BLaER1 treated with 17β-estradiol and CSF1 and Interleukin-3, amounts not matched to agents 10 nM and 100 nM (cell line): ENCODE results near the gene DTX1.

Experiments used
- H3K27ac ChIP-seq, 11 experiments: shearing (Covaris generic); formaldehyde crosslinking; 2 replicates each; pipeline ENCODE4 v1.8.1; 2022
- H3K27me3 ChIP-seq, 11 experiments: shearing (Covaris generic); formaldehyde crosslinking; 2 replicates each; pipeline ENCODE4 v1.8.1; 2022
- H3K36me3 ChIP-seq, 11 experiments: shearing (Covaris generic); formaldehyde crosslinking; 2 replicates each; pipeline ENCODE4 v1.8.1; 2022
- H3K4me1 ChIP-seq, 10 experiments: shearing (Covaris generic); formaldehyde crosslinking; 2 replicates each; pipeline ENCODE4 v1.8.1; 2022
- H3K4me2 ChIP-seq, 11 experiments: shearing (Covaris generic); formaldehyde crosslinking; 2 replicates each; pipeline ENCODE4 v1.8.1; 2022
- H3K4me3 ChIP-seq, 10 experiments: shearing (Covaris generic); formaldehyde crosslinking; 2 replicates each; pipeline ENCODE4 v1.8.1; 2022
- H3K9ac ChIP-seq, 11 experiments: shearing (Covaris generic); formaldehyde crosslinking; 2 replicates each; pipeline ENCODE4 v1.8.1; 2022
- H3K9me3 ChIP-seq, 11 experiments: shearing (Covaris generic); formaldehyde crosslinking; replicated peaks in 1 of 11; 2 replicates each; pipeline ENCODE4 v1.8.1; 2022
- H4K20me1 ChIP-seq, 11 experiments: shearing (Covaris generic); formaldehyde crosslinking; 2 replicates each; pipeline ENCODE4 v1.8.1; 2022
- Cebpa-rat ChIP-seq, 11 experiments: shearing (Covaris generic); IDR thresholded peaks; 2 replicates each; pipeline ENCODE4 v1.8.1; 2022

Gene DTX1

DNA sequence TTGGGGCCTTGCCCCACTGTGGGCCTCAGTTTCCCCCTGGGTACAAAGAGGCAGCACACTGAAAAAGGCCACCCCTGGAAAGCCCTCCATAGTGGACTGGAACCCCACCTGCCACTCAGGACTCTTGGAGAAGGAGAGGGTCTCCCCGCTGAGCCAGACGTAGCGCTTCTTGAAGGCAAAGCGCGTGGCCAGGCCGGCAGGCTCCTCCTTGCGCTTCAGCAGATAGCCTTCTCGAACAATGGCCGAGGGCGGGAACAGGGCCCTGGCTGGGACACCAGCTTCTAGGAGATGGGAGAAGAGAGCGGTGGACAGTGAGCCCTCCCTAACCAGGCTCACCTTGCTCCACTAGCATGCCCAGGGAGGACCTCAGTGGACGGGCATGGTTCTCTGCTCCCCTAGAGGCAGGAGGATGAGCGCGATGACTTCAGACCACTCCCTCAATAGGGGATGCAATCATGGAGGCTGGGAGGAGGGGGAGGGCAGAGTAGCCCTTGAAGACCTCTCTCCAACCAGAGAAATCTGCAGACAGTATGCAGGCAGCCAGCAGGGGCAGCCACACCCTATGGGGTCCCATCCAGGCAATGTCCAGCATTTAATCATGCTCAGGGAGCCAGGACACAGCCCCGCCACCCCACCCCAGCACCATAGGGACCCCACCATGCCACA, 49.2 kb downstream of the DTX1 start:
- no peak overlapping the region for H3K27ac ChIP-seq
- H3K9ac ChIP-seq: no peak overlapping the region
- H3K4me2 ChIP-seq: no peak overlapping the region
- TF ChIP-seq Cebpa-rat (IDR thresholded peaks at IDR 0.05): no peak
- H3K9me3 ChIP-seq: no peaks in the 10 kb centered on the region
- H3K4me1 ChIP-seq: peaks cover 0 to 24% (median 12%) of the 10 kb centered on the region in 10 experiments; a peak in 13 of 20 replicates
- H4K20me1 ChIP-seq: 0 out of 22 replicates have a peak, but pooled peaks cover 0 to 5% (median 0%) of the 10 kb centered on the region in 11 experiments
- no peak overlapping the region for H3K4me3 ChIP-seq
- H3K36me3 ChIP-seq: peaks cover 0 to 63% (median 12%) of the 10 kb centered on the region in 11 experiments; a peak in 10 of 22 replicates
- H3K27me3 ChIP-seq: no peaks in the 10 kb centered on the region

DNA sequence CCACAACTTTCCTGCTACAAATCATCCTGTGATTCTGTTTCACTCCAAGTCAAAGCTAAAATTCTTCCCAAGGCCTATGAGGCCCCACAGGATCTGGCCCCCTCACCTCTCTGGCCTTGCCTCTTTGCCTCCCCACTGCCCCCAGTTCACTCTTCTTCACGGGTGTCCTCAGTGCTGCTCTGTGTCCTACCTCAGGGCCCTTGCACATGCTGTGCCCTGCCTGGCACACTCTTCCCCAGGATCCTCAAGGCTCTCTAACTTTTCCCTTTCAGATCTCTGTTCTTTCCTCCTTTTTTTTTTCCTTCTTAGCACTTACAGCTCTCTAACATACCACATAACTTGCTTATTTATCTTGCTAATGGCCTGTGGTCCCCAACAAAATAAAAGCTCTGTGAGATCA, 49.8 kb downstream of the DTX1 start:
- no peaks in the 10 kb centered on the region for H3K9me3 ChIP-seq
- no peak overlapping the region for H3K27ac ChIP-seq
- H3K27me3 ChIP-seq: no peaks in the 10 kb centered on the region
- peaks cover 0 to 69% (median 12%) of the 10 kb centered on the region in 11 experiments; a peak in 10 of 22 replicates for H3K36me3 ChIP-seq
- H3K4me1 ChIP-seq: peaks cover 0 to 18% (median 9%) of the 10 kb centered on the region in 10 experiments; a peak in 11 of 20 replicates
- no peak overlapping the region for H3K4me2 ChIP-seq
- H4K20me1 ChIP-seq: 0 out of 22 replicates have a peak, but pooled peaks cover 0 to 5% (median 0%) of the 10 kb centered on the region in 11 experiments
- no peak for TF ChIP-seq Cebpa-rat (IDR thresholded peaks at IDR 0.05)
- H3K9ac ChIP-seq: no peak overlapping the region
- no peak overlapping the region for H3K4me3 ChIP-seq

DNA sequence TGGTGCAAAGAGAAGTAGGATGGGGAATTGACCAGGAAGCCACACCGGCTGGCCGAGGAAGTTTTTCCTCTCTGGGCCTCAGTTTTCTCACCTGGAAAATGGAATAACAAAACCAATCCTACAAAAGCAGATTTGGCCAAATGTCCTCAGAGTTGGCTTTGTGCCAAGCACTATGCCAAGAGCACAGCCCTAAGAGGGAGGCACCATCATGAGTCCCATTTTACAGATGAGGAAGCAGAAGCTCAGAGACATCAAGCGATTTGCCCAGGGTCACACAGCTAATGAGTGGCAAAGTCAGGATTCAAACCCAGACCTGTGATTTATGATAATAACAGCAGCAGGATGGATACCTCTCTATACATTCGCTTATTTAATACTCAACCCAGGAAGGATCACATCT, 51.8 kb downstream of the DTX1 start:
- Histone ChIP-seq H3K4me2 (no peak overlapping the region), H3K4me3 (no peak overlapping the region), H3K9ac (no peak overlapping the region), H3K27ac (no peak overlapping the region), H3K27me3 (no peaks in the 10 kb centered on the region), H3K4me1 (peaks cover 0 to 7% (median 0%) of the 10 kb centered on the region in 10 experiments; a peak in 1 of 20 replicates), H3K36me3 (peaks cover 0 to 82% (median 12%) of the 10 kb centered on the region in 11 experiments; a peak in 10 of 22 replicates), H3K9me3 (no peaks in the 10 kb centered on the region), H4K20me1 (0 out of 22 replicates have a peak, but pooled peaks cover 0 to 5% (median 0%) of the 10 kb centered on the region in 11 experiments)
- TF ChIP-seq Cebpa-rat (IDR thresholded peaks at IDR 0.05): no peak

DNA sequence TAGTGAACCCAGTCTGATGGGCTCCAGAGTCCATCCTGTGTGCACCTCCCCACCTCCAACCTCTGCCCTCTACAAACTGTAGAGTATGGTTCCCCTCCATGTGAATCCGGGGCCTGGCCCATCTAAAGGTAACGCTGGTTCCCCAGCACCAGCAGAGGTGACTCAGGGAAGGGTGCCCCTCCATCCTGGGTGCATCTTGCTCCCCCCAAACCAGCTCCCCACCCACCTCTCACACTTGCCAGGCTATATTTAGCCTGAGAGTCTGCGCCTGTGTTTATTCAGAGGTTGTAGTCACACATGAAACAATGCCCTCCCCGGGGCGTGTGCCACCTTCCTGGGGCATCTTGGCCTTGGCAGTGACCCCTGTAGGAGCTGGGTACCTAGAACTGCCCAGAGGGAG, 52.8 kb downstream of the DTX1 start:
- Histone ChIP-seq H3K4me1 (peaks cover 0 to 7% (median 0%) of the 10 kb centered on the region in 10 experiments; a peak in 1 of 20 replicates), H3K27me3 (no peaks in the 10 kb centered on the region), H3K9me3 (no peaks in the 10 kb centered on the region), H3K4me2 (no peak overlapping the region), H3K36me3 (peaks cover 0 to 82% (median 12%) of the 10 kb centered on the region in 11 experiments; a peak in 11 of 22 replicates), H3K4me3 (no peak overlapping the region), H3K9ac (no peak overlapping the region; a peak in 1 of 22 replicates), H4K20me1 (0 out of 22 replicates have a peak, but pooled peaks cover 0 to 5% (median 0%) of the 10 kb centered on the region in 11 experiments), H3K27ac (no peak overlapping the region)
- no peak for TF ChIP-seq Cebpa-rat (IDR thresholded peaks at IDR 0.05)

DNA sequence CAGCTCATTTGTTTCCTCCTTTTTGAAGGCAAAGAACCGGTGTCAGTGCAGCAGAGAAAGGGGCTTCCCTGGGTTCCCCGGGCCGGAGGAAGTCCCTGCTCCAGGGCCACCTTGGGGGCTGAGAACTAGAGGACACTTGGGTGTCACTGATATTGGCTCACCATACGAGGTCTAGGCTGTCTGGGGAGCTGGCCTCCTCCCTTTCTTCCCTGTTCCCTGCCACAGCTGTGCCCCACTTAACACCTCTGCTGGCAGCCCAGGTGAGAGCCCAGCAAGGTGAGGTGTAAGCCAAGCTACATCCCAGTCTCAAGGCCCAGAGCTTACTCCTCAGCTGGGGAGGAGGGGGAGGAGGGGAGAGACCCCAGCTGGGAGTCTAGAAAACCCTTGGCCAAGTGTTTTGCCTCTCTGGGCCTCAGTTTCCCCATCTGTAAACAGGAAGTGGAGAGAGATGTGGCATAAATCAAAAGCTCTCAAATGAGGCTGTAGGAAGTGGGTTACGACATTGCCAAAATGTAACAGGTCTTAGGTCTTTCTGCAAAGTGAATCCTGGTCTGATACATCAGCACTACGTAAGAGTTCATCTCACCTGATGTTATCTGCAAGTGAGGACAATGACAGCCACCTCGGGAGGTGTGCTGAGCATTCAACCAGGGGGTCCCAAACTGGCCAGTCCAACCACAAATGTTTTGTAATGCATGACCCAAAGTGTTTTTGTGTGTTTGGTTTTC, 53.5 kb downstream of the DTX1 start:
- Histone ChIP-seq H3K4me2 (no peak overlapping the region), H4K20me1 (0 out of 22 replicates have a peak, but pooled peaks cover 0 to 5% (median 0%) of the 10 kb centered on the region in 11 experiments), H3K4me3 (no peak overlapping the region), H3K4me1 (peaks cover 0 to 7% (median 0%) of the 10 kb centered on the region in 10 experiments; a peak in 1 of 20 replicates), H3K36me3 (peaks cover 0 to 85% (median 17%) of the 10 kb centered on the region in 11 experiments; a peak in 11 of 22 replicates), H3K9me3 (no peaks in the 10 kb centered on the region), H3K27me3 (no peaks in the 10 kb centered on the region), H3K9ac (no peak overlapping the region; a peak in 1 of 22 replicates), H3K27ac (no peak overlapping the region)
- TF ChIP-seq Cebpa-rat (IDR thresholded peaks at IDR 0.05): no peak

DNA sequence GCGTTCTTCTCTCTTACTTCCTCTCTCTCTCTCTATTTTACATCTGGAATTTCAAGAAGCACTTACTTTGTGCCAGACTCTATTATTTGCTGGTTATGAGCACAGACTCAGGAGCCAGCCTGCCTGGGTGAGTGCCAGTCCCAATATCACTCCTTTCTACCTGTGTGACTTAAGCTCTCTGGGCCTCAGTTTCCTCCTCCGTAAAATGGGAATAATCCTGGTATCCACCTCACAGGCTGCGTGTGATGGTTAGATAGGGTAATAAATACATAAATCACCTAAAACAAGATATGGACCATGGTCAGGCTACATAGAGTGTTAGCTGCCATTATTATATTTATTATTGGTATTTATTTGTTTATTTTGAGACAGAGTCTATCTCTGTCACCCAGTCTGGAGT, 54.7 kb downstream of the DTX1 start:
- no peak overlapping the region for H3K27ac ChIP-seq
- H3K36me3 ChIP-seq: peaks cover 0 to 85% (median 7%) of the 10 kb centered on the region in 11 experiments; a peak in 10 of 22 replicates
- no peaks in the 10 kb centered on the region for H3K27me3 ChIP-seq
- H3K4me3 ChIP-seq: no peak overlapping the region
- no peak overlapping the region for H3K4me2 ChIP-seq
- no peak overlapping the region for H3K9ac ChIP-seq
- peaks cover 0 to 7% (median 0%) of the 10 kb centered on the region in 10 experiments; a peak in 1 of 20 replicates for H3K4me1 ChIP-seq
- TF ChIP-seq Cebpa-rat (IDR thresholded peaks at IDR 0.05): no peak
- no peaks in the 10 kb centered on the region for H3K9me3 ChIP-seq
- 0 out of 22 replicates have a peak, but pooled peaks cover 0 to 5% (median 0%) of the 10 kb centered on the region in 11 experiments for H4K20me1 ChIP-seq

DNA sequence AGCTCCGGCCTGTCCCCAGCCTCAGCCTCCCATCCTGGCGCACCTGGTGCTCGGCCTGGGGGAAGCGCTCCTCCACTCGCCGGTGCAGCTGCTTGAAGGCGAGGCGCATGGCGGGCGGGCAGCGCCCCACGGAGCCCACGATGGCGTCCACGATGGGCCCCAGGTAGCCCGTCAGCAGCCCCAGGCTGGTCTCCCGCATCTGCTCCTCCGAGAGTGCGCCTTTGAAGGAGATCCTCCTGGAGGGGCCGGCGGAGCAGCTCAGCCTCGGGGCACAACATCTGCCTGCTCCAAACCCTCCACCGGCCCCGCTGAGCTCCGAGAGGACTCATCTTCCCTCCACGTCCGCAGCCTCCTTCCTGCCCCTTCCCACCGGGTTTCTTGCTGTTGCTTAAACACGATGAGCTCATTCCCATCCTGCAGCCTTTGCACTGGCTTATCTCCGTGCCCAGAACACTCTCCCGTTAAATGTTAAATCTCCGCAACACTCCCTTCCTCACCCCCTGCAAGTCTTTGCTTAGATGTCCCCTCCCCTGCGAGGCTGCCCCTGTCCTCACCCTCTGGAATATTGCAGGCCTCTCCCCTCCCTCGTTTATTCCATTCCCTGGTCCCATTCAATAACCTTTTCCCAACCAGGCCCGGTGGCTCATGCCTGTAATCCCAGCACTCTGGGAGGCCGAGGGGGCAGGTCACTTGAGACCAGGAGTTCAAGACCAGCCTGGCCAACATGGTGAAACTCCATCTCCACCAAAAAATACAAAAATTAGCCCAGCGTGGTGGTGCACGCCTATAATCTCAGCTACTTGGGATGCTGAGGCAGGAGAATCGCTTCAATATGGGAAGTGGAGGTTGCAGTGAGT, 55.7 kb downstream of the DTX1 start:
- Histone ChIP-seq H3K4me1 (0 out of 20 replicates have a peak, but pooled peaks cover 0 to 7% (median 0%) of the 10 kb centered on the region in 10 experiments), H3K27me3 (no peaks in the 10 kb centered on the region), H4K20me1 (peaks cover 0 to 5% (median 0%) of the 10 kb centered on the region in 11 experiments; a peak in 1 of 22 replicates), H3K9ac (no peak overlapping the region), H3K4me2 (no peak overlapping the region), H3K27ac (no peak overlapping the region), H3K9me3 (no peaks in the 10 kb centered on the region), H3K4me3 (no peak overlapping the region), H3K36me3 (peaks cover 0 to 82% (median 4%) of the 10 kb centered on the region in 11 experiments; a peak in 9 of 22 replicates)
- TF ChIP-seq Cebpa-rat (IDR thresholded peaks at IDR 0.05): no peak

DNA sequence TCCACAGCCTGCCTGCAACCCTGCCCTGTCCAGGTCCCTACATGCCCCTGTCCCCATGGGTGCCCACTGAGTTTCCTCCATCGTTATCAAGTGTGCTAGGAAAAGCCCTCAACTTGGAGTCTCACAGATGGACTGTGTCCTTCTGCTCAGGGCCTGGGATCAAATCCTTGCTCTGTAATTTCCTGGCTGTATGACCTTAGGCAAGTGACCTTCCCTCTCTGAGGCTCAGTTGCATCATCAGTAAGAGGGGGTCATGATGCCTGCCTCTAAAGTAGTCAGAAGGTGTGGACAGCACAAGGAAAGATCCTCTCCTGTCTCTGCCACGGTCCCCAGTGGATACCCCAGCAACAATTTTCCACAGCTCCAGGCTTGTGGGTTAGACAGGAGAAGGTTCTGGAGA, 56.9 kb downstream of the DTX1 start:
- no peak for TF ChIP-seq Cebpa-rat (IDR thresholded peaks at IDR 0.05)
- 0 out of 20 replicates have a peak, but pooled peaks cover 0 to 7% (median 0%) of the 10 kb centered on the region in 10 experiments for H3K4me1 ChIP-seq
- no peak overlapping the region for H3K9ac ChIP-seq
- peaks cover 0 to 80% (median 4%) of the 10 kb centered on the region in 11 experiments; a peak in 9 of 22 replicates for H3K36me3 ChIP-seq
- H3K27ac ChIP-seq: no peak overlapping the region
- H3K4me3 ChIP-seq: no peak overlapping the region
- no peaks in the 10 kb centered on the region for H3K27me3 ChIP-seq
- H4K20me1 ChIP-seq: peaks cover 0 to 5% (median 0%) of the 10 kb centered on the region in 11 experiments; a peak in 1 of 22 replicates
- no peaks in the 10 kb centered on the region for H3K9me3 ChIP-seq
- no peak overlapping the region for H3K4me2 ChIP-seq
